Parathyroid adenoma (tissue), 2 donors: ENCODE results near the gene CDH26.

Experiments used
- H2AFZ ChIP-seq: fragments of 300-600 bp; sonication (generic); one replicate; pipeline ENCODE4 v1.7.0; 2017; ENCODE audit warnings: antibody characterized with exemption, mild to moderate bottlenecking
- H3K27ac ChIP-seq: fragments of 300-600 bp; sonication (generic); one replicate; pipeline ENCODE4 v1.7.0; 2017
- H3K27me3 ChIP-seq: fragments of 300-600 bp; sonication (generic); one replicate; pipeline ENCODE4 v1.7.0; 2017; ENCODE audit warnings: low read length; ENCODE audit not compliant: control insufficient read depth, insufficient read depth
- H3K36me3 ChIP-seq: fragments of 300-600 bp; sonication (generic); one replicate; pipeline ENCODE4 v1.7.0; 2017; ENCODE audit warnings: low read length; ENCODE audit not compliant: control insufficient read depth, insufficient read depth
- H3K4me1 ChIP-seq: fragments of 300-600 bp; sonication (generic); one replicate; pipeline ENCODE4 v1.7.0; 2017; ENCODE audit warnings: control low read depth
- H3K4me2 ChIP-seq: fragments of 300-600 bp; sonication (generic); one replicate; pipeline ENCODE4 v1.7.0; 2017; ENCODE audit warnings: low read length
- H3K4me3 ChIP-seq: fragments of 300-600 bp; sonication (generic); one replicate; pipeline ENCODE4 v1.7.0; 2017; ENCODE audit warnings: low read depth, low read length
- H3K79me2 ChIP-seq: fragments of 300-600 bp; sonication (generic); one replicate; pipeline ENCODE4 v1.7.0; 2017; ENCODE audit warnings: control low read depth
- H3K9ac ChIP-seq: fragments of 300-600 bp; sonication (generic); one replicate; pipeline ENCODE4 v1.7.0; 2017; ENCODE audit warnings: mild to moderate bottlenecking
- H3K9me3 ChIP-seq: fragments of 300-600 bp; sonication (generic); one replicate; pipeline ENCODE4 v1.7.0; 2017; ENCODE audit warnings: low read length; ENCODE audit not compliant: control insufficient read depth
- TF ChIP-seq, protein P1 (sequence below): fragments of 300-600 bp; sonication (generic); IDR thresholded peaks from one replicate; pipeline ENCODE4 v1.7.0; 2017; ENCODE audit warnings: antibody characterized with exemption, mild to moderate bottlenecking
- donor health status: primary hyperparathyroidism.

Gene CDH26

DNA sequence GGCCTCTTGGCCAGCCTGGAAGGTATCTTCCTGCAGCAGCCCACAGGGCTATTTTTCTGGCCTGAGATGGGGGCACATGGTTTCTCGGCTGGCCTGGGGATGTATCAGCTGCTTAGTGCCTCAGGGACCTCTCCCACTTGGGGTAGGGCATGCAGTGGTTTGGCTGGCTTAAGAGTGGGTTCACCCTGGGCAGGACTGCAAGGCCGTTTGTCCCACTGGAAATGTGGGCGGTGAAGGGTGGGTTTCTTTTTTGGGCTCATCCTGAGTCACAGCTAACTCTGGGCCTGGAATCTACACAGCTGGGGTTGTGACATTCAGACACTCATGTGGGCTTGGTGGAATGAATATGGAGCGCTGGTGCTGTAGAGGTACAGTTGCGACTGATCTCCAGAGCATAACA lies 62.0 kb downstream of the CDH26 start:
- no peaks in the 10 kb centered on the region for H3K4me1 ChIP-seq
- H3K79me2 ChIP-seq: no peaks in the 10 kb centered on the region
- no peaks in the 10 kb centered on the region for H3K36me3 ChIP-seq
- H3K9me3 ChIP-seq: no peaks in the 10 kb centered on the region
- no peak overlapping the region for H3K4me2 ChIP-seq
- no peak overlapping the region for H3K4me3 ChIP-seq
- no peak overlapping the region for H3K9ac ChIP-seq
- H3K27ac ChIP-seq: no peak overlapping the region
- H3K27me3 ChIP-seq: no peaks in the 10 kb centered on the region
- TF ChIP-seq, protein P1, sequence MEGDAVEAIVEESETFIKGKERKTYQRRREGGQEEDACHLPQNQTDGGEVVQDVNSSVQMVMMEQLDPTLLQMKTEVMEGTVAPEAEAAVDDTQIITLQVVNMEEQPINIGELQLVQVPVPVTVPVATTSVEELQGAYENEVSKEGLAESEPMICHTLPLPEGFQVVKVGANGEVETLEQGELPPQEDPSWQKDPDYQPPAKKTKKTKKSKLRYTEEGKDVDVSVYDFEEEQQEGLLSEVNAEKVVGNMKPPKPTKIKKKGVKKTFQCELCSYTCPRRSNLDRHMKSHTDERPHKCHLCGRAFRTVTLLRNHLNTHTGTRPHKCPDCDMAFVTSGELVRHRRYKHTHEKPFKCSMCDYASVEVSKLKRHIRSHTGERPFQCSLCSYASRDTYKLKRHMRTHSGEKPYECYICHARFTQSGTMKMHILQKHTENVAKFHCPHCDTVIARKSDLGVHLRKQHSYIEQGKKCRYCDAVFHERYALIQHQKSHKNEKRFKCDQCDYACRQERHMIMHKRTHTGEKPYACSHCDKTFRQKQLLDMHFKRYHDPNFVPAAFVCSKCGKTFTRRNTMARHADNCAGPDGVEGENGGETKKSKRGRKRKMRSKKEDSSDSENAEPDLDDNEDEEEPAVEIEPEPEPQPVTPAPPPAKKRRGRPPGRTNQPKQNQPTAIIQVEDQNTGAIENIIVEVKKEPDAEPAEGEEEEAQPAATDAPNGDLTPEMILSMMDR: no peak
- no peak overlapping the region for H2AFZ ChIP-seq

DNA sequence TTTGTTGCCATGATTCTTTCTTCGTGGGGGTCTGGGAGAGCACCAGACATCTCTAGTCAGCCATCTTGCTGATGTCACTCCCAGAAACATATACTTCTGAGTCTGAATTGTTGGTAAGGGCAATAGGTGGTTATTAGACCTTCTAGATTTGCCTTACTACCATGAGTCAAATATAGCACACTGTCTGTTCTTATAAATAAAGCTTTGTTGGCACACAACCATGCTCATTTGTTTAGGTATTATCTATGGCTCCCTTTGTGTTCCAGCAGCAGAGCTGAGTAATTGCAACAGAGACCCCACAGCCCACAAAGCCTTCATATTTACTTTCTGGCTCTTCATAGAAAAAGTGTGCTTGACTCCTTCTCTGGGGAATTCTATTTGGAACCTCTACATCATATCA lies 62.9 kb downstream of the CDH26 start:
- no peak overlapping the region for H2AFZ ChIP-seq
- no peaks in the 10 kb centered on the region for H3K4me1 ChIP-seq
- no peaks in the 10 kb centered on the region for H3K27me3 ChIP-seq
- H3K4me2 ChIP-seq: no peak overlapping the region
- H3K36me3 ChIP-seq: no peaks in the 10 kb centered on the region
- H3K79me2 ChIP-seq: no peaks in the 10 kb centered on the region
- TF ChIP-seq, protein P1: no peak
- no peak overlapping the region for H3K4me3 ChIP-seq
- H3K27ac ChIP-seq: no peak overlapping the region
- H3K9ac ChIP-seq: no peak overlapping the region
- H3K9me3 ChIP-seq: no peaks in the 10 kb centered on the region

DNA sequence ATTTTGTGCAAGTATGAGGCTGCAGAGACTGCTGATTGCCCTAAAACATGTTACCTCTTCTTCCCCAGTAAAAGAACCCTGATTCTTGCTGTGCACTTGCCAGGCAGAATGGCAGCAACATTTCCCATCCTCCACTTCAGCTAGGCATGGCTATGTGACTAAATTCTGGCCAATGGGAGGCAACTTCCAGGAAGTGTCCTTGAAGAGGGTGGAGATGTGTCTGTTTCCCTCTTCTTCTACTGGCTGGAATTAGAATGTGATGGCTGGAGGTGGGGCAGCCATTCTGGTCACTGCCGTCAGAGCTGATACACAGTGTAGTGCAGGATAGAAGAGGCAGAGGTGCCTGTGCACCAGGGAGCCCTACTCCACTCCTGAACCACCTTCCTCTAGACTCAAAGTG lies 64.6 kb downstream of the CDH26 start:
- Histone ChIP-seq H3K27me3 (no peaks in the 10 kb centered on the region), H3K9ac (no peak overlapping the region), H3K4me2 (no peak overlapping the region), H3K36me3 (no peaks in the 10 kb centered on the region), H3K79me2 (no peaks in the 10 kb centered on the region), H3K27ac (no peak overlapping the region), H3K4me3 (no peak overlapping the region), H2AFZ (no peak overlapping the region), H3K4me1 (no peaks in the 10 kb centered on the region), H3K9me3 (no peaks in the 10 kb centered on the region)
- TF ChIP-seq, protein P1: no peak

DNA sequence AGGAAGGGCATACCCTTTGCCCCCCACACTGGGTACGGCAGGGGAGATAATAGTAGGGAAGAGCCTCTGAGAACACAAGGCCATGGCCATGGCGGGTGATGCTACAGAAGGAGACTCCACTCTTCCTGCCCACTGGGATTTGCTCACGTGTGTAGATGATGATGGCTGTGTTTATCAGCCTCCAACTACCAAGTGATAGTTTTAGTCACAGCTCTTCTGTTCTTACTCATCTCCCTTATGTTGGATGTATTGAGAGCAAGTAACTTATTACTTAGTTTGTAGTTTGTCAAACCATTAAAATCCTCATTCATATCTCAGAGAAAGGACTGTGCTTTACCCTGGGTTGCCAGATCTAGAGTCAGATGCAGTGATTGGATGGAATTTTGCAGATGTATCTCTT lies 66.0 kb downstream of the CDH26 start:
- Histone ChIP-seq H2AFZ (no peak overlapping the region), H3K4me2 (no peak overlapping the region), H3K27ac (no peak overlapping the region), H3K79me2 (no peaks in the 10 kb centered on the region), H3K4me1 (no peaks in the 10 kb centered on the region), H3K9ac (no peak overlapping the region), H3K9me3 (no peaks in the 10 kb centered on the region), H3K4me3 (no peak overlapping the region), H3K27me3 (no peaks in the 10 kb centered on the region), H3K36me3 (no peaks in the 10 kb centered on the region)
- TF ChIP-seq, protein P1: no peak

DNA sequence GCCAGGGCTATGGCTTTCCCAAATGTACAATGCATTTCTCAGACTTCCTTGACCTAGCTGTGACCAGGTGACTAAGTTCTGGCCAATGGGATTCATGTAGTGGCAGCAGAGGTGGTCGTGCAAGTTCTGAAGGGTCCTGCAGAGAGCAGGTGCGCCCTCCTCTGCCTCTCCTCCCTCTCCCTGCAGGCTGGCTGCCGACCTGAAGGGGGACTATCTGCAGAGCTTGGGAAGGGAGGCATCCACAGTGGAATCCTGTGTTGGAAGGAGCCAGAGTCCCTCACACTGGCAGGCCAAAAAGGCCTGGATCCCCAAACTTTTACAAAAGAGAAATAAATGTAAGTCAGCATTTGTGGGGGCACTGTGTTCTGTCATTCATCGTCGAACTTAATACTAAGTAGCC lies 66.6 kb downstream of the CDH26 start:
- H3K27ac ChIP-seq: no peak overlapping the region
- TF ChIP-seq, protein P1: no peak
- H3K4me1 ChIP-seq: no peaks in the 10 kb centered on the region
- H3K9ac ChIP-seq: no peak overlapping the region
- H3K9me3 ChIP-seq: no peaks in the 10 kb centered on the region
- H3K79me2 ChIP-seq: no peaks in the 10 kb centered on the region
- H3K4me3 ChIP-seq: no peak overlapping the region
- no peaks in the 10 kb centered on the region for H3K27me3 ChIP-seq
- H3K4me2 ChIP-seq: no peak overlapping the region
- H3K36me3 ChIP-seq: no peaks in the 10 kb centered on the region
- no peak overlapping the region for H2AFZ ChIP-seq
